HT-29 (cell line): ENCODE measurements around the gene NEDD4L. TPM values are rescaled to one million over a fixed set of nuclear protein-coding genes. Genes with fewer than 3 reads are reported as not detected.

Source experiments
- DNase-seq: peaks from one replicate; pipeline ENCODE4 v3.0.0-alpha.2; 2015; ENCODE audit warnings: low spot score
- total RNA-seq: library from RNA; depleted of rRNA; stranded (reverse); fragments of >200 nt; shearing (Covaris generic); gene quantifications from 2 replicates; pipeline ENCODE4 v1.2.3, GENCODE V29; 2014

Gene NEDD4L
- total RNA-seq, 1 experiment from 2014 or later = 83.9 TPM

DNA sequence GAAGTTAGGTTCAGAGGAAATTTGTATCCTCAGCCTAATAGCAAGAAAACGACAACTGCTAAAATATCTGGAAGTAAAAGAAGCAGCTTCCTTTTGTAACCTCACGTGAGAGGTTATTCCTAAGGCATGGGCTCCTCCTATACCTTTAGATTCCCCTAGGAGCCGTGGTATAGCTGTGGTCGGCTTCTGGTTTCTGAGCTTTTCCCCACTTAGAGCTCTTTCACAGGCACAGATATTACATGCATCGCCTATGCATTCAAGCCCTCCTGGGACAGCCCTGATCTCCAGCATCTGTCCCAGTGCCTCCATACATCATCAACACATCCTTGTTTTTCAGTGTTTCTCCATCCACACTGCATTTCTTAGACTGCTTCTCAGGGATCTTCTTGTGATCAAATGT is 295.9 kb downstream of the NEDD4L start:
- DNase-seq = no peak

DNA sequence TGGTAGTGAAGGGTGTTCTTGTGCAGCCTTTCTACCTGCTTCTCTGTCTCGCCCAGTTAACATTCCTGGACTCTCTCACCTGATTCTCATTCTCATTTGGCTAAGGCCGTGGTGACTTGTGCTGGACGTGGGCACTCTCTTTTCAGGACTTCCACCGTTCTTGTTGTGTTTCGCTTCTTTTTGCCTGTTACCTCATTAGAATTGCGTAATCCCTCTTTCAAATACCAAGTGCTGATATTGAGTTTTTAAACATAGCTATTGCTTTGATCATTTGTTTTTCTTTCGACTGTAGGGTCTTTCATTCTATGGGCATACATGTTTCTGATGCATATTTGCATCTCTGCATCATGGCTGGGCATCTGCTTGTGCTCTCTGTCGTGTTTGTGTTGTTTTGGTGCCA is 297.9 kb downstream of the NEDD4L start:
- DNase-seq = no peak

DNA sequence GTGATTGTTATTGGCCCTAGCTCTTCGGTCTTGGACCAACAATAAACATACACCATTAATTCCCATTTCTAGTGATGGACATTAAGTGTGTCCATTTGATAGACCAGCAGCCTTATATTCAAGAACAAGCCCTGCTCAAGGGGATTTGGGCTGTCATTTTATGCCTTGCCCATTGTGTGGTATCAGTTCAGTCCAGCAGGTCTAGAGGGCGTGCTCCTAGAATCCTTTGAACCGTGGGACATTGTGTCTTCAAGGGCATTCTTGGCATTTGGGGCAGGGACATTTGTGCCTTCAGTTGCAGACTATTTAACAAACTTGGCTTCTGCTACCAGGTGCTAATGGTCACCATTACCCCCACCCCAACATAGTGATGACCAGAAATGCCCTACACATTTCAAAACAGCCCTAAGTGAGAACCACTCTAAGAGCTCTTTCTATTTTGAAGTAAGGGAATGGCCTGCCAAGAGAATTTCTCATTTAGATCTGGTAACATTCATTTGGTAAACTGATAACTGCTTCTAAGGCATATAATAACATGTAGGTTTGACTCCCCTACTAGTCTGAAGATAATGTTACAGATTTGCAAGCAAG is 300.1 kb downstream of the NEDD4L start:
- no peak for DNase-seq

DNA sequence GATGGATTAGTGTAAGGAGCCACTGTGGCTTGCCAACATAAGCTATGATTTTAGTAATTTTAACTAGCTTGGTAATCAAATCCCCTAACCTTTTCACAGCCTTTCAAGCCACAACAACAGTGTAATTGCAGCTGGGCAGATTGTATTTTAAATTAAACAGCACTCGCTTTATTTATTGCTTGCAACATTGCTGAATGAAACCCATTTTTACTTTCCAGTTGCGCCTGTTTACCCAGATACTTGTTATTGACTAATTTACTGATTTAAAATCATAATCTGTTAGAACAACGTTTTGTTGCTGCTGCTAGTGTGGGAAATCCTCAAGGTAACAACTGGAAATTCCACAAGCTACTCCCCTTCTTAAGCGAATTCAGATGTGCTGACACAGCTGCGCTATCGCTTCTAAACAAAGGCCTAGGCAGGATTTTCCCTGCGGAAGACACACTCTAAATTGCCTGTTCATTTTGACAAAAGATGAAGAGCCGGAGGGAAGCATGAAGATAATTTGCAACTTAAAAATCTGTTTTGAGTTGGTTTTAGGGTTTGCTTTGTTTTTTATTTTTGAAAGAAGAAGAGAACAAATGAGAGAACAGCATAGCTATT is 300.9 kb downstream of the NEDD4L start:
- no peak for DNase-seq

DNA sequence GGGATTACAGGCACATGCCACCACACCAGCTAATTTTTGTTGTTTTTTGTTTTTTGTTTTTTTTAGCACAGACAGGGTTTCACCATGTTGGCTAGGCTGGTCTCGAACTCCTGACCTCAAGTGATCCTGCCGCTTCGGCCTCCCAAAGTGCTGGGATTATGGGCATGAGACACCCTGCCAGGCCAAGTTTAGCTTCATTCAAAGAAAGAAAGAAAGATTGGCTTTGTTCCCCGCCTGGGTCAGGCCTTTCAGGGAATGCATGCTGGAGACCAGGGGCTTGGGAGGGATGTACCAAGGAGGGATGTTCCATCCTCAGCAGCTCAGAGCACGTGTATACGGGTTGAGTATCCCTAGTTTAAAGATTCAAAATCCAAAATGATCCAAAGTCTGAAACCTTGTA is 301.8 kb downstream of the NEDD4L start:
- DNase-seq = no peak

DNA sequence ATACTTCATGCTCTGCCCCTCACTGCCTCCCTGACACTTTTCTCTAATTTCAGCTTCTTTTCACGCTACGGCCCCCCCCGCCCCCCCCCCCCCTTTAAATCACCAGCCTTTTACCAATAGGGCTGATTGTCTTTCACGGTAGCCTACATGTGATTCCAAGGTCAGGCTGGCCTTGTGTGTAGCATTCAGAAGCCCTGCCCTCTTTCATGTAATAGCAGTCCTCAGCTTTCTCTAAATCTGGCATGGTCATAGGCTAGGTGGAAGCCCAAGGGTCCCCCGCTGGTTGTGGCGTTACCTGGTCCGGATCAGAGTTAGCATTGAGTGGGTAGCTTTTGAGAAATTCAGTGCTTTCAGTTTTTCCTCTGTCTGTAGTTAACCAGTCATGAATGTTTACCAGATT is 303.1 kb downstream of the NEDD4L start:
- no peak for DNase-seq

DNA sequence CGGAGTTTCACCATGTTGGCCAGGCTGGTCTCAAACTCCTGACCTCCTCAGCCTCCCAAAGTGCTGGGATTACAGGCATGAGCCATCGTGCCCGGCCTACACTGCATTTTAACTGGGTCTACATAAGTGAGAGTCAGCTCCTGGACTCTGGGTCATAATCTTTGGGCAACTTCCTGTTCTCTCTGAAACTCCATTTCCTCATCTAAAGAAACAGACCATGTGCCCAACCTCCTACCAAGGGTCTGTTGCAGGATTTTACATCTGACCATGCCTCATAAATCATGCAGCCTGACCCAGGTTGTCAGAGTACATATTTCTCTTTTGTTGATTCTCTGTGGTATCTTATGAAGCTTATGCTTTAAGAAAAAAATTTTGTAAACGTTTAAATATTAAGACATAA is 304.5 kb downstream of the NEDD4L start:
- no peak for DNase-seq

DNA sequence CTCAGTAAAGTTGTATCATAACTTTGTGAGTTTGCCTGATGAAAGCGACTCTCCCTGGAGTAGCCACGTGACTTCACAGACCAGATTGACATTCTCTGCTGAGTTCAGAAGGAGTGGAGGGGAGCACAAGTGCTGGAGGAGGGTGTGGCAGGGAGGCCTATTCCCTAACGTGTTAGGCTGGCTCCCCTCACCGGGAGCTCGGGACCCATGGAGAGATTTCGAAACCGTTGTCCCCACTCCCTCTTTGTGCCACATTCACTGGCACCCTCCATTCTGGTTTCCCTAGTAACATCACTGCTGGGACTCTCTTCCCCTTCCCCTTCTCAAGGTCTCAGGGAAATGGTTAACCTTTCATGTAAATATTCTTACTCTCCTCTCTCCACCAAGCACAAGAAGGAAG is 304.9 kb downstream of the NEDD4L start:
- DNase-seq = no peak

DNA sequence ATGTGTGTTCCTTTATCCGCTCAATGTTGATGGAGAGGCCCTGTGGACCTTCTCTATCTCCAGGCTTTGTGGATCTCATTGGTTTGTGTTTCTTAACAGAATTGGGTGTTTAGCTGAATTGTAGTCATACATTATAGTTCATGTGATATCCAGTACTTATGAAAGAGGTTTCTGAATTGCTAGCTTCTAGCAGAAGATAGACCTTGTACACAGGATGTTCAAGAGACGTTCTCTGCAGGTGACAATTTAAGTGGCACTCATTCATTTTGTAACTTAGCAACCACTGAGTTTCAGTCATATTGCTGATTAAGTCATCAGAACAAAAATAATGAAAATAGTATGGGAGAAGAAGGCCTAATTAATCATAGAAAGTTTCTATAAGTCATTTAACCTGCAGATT is 305.6 kb downstream of the NEDD4L start:
- no peak for DNase-seq

DNA sequence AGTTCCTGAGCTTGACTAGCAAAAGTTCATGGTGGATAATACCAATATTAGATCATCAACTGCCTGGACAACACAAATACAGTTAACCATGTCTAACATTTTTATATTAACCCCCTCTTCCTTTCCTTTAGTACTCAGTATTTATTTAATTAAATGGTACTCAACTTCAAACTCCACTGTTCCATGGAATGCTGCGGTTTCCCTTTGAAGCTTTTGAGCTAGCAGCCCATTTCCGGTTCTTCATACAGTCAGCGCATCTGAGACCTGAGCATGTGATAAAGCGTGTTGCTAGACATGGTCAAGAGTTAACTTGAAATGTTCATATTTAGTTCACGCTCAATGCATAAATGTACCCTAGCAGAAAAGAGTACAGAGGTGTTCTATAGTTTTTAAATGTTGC is 306.5 kb downstream of the NEDD4L start:
- no peak for DNase-seq

DNA sequence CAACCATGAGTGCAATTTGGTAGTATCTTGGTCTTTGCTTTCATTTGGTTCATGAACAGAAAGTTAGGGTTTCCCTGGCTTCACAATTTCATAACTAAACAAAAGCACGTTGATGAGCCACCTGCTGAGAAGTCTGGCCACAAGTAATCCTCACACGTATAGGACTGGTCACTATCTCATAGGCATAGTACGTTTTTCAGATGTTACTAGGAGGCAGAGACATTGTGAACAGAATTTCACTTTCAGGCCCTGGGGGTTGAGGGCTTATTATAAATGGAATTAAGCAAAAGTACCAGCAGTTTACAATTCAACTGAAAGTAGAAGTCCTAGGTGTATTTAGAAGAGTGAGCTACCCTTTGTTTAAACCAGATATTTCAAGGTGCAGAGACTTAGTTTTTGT is 307.8 kb downstream of the NEDD4L start:
- no peak for DNase-seq

DNA sequence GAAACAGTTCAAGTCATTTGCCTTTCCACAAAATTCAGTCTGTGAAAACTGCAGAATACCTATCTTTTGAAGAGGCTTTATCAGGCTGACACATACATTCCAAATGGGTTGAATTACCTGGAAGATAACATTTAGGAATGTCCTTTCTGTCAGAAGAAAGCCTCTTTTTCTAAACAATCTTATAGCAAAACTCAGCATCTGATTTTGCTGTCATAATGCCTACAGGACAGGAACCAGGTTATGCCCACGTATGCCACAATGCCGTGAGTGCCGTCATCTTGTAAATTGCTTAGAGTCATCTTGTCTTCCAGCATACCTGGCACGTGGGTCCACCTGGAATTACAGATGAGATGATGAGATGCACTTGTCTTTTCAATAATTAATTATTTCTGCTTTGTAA is 309.6 kb downstream of the NEDD4L start:
- DNase-seq = no peak

DNA sequence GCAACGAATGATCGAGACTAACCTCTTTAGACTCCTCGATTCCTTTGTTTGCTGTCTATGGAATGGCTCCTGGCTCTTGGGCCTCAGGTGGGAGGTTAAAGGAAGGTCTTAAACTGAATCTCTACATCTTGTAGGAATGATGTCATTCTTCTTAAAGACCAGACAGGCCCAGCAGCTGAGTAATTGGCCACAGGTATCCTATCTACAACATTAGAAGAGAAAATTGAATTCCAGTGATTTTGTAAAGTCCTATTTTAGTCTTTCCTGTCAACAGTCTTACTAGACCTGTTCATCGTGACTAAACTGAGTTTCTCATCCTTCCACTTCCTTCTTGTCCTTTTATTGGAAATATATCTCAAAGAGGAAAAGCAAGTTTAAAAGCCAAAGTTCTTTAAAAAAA is 310.0 kb downstream of the NEDD4L start:
- DNase-seq = no peak

DNA sequence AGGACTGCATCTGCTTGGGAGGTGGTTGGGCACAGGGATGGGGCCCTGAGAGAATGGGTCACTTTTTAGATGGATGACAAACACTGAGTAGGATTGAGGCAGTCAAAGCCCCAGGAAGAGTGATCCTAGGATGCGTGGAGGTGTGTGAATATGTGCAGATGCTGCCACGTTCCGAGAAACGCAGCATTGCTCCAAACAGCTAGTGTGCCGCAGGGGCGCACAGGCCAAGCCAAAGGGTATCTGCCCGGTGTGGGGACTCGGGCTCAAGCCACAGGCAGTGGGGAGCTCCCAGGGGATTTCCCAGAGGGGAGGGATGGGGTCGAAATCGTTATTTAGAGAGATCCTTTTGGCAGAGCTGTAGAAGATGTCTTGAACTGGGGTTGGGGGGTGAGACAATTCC is 310.8 kb downstream of the NEDD4L start:
- DNase-seq = no peak

DNA sequence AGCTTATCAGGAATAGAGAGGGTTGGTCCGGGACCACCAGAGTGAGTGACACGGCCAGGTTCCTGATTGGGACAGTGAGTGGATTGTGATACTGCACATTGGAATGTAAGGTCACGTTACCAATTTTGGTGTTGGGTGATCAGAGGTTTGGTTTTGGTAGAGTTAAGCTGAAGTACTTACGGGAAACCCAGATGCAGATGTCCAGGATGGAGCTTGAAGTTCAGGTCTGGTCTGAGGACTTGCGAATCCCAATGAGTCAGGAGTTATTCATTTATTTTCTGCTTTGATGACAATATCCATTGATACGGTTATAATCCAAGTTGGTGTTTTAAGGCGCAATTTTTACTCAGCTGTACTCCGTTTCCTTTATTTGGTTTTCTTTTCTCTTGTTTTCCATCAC is 311.2 kb downstream of the NEDD4L start:
- DNase-seq = no peak

DNA sequence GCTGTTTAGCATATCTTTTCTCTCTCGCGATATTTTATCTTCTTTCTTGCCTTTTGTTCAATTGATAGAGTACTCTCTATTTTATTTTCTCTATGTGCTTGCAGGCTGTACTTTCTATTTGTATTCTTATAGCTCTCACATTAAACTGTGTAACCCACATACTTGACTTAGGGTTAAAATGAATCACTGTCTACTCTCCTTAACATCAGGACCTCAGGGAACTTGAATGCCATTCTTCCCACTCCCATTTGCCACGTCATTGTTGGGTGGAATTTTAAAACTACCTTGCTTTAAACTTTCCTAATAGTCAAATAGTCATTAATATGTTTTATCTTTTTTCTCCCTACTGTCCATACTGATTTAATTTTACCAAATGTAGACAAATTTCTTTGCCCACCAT is 315.2 kb downstream of the NEDD4L start:
- DNase-seq = no peak

DNA sequence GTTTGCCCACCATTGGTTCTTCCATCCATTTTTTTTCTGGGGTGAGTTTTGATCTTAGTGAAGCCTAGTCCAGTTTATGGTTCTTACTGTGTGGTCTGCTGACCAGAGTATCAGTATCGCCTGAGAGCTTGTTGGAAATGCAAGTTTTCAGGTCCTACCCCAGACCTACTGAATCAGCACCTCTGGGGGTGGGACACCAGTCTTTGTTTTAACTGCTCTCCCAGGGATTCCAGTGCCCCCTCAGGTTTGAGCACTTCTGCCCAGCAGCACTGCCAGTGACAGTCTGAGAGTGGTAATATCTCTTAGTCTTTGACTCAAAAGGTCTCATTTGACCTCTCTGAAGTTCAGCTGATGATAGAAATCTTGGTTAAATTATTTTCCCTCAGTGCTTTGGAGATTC is 315.6 kb downstream of the NEDD4L start:
- DNase-seq = no peak

DNA sequence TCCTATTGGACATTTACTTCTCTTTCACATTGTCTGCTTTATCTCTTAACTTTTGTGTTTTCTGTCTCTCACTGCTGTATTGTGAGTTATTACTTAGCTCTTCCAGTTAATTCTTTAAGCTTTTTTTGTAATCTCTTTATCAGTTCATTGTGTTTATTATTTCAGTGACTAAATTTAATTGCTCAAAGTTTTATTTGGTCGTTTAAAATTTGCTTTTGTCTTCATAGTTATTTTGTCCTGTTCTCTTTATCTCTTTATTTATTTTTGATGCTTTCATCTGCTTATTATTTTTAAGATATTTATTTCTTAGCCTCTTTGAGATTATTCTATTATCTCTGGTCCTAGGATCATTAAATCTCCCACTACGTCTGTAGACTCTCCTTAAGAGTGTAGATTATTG is 316.3 kb downstream of the NEDD4L start:
- no peak for DNase-seq

DNA sequence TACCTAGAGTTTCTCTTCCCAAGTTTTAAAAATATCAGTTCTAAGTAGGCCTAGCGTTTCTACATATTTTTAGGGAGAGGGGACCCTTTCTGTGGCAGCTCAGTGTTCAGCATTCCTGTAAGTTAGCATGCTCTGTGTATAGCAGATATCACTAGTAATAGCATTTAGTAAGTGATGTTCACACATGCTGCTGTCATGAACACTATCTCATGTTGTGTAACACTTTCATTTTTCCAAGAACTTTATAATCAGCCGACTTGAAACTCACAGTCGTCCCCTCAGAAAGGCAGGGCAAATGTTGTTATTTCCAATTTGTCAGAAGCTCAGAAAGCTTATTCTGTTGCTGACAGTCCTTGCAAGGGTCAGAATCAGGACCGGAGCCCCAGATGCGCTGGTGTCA is 317.2 kb downstream of the NEDD4L start:
- DNase-seq = no peak

DNA sequence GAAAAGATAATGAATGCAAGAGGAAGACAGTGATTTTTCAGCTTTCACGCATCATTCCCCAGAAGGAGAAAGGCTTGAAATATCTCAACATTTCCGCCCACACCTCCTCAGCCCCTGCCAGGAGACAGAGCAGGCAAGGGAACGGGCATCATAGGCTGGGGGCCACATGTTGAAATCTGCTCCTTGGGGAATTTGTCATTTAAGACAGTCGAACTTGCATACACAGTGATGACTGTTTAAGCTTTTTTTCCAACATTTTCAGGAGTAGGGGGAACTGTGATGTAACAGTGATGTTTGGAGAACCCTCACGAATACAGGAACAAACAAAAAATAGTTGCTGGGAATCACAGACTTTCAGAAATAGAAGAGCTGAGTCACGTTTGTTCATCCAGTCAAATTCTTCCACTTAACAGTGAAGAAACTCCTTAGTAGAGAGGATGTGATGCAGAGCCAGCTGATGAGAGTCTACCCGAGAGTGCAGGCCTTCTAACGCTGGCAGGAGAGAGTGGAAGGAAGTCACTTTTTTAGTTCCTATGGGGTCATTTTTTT is 318.1 kb downstream of the NEDD4L start:
- no peak for DNase-seq

DNA sequence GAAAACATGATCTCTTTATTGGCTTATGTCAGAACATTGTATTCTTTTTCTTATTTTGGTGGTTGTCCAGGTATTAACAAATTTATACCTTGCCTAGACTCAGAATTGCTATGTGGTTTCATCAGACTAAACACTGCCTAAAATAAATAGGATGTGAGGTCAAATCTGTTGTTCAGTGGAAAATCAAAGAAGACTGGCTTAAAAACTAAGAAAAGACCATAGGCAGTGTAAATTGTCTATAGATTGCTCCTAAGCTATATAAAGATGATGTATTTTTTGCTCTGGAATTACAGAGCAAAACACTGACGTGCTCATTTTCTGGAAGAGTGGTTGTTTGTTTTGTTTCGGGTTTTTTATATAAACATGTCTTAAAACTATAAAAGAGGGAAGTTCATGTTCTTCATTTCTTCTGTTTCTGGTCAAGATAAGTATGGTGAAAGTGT is 318.8 kb downstream of the NEDD4L start:
- DNase-seq = no peak

DNA sequence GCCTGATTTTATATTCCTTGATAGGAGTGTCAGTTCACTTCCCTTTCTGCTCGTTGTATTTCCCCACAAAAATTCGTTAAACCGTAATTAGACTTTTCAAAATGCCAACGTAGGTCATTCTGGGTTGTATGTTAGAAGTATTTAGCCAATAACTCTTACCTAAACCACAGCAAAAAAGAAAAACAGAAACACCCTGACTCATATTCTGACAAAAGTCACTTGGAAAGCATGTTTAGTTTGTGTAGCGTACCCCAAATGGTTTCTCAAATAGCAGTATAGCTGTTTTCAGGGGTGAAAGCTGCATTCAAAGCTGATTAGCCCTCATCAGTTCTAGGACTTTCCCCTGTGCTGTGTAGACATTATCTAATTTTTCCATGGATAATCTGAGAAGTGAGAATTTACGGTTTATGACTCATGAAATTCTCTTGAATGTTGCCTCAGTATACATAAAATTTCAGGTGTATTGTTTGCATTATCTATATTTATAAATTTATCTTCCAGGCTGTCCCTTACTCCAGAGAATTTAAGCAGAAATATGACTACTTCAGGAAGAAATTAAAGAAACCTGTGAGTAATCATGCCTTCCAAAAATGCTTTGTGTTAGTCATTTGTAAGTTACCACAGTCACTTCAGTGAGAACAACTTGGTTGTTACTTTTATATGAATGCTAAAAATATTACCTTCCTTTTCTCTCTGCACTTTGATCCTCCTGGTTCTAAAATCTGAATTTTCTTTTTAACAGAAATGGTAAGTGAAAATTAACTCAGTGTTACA is 319.9 kb downstream of the NEDD4L start:
- DNase-seq = no peak
